Urinary bladder (tissue), 4 donors: ENCODE data around the gene PTPN7. TPM values are rescaled to one million over a fixed set of nuclear protein-coding genes. Genes with fewer than 3 reads are reported as not detected.

Source experiments
- DNase-seq: peaks from one replicate; pipeline ENCODE4 v3.0.0-alpha.2; 2015; ENCODE audit errors: extremely low spot score
- H3K27ac ChIP-seq: one replicate; pipeline ENCODE4 v1.5.1; 2013; ENCODE audit warnings: low read depth, mild to moderate bottlenecking, moderate library complexity
- H3K36me3 ChIP-seq: one replicate; pipeline ENCODE4 v1.6.1; 2013; ENCODE audit warnings: mild to moderate bottlenecking, moderate library complexity; ENCODE audit not compliant: insufficient read depth
- H3K4me1 ChIP-seq: one replicate; pipeline ENCODE4 v1.6.1; 2013; ENCODE audit warnings: mild to moderate bottlenecking, moderate library complexity; ENCODE audit not compliant: insufficient read depth
- H3K4me3 ChIP-seq: one replicate; pipeline ENCODE4 v1.5.1; 2013; ENCODE audit warnings: low read depth, low read length
- WGBS: extraction: QIAGEN DNeasy Blood & Tissue Kit; methylation state at CpG from one replicate; pipeline ENCODE4 v1.1.7; 2013; 5-methylcytosine and 5-hydroxymethylcytosine counted together
- polyA plus RNA-seq: library from polyadenylated mRNA; stranded (reverse); fragments of 200-250 nt; gene quantifications from one replicate; pipeline ENCODE4 v1.2.3, GENCODE V29; 2013
- total RNA-seq: library from RNA; depleted of rRNA; stranded (reverse); fragments of >200 nt; gene quantifications from one replicate; pipeline ENCODE4 v1.2.3, GENCODE V29; 2014
- donor health status: healthy with polysubstance abuse.
- donor health status: healthy.

The PTPN7 gene
- total and polyA plus RNA-seq, 2 donors: 1.2 TPM

- 77% methylated on average over 9 of the region's 9 CpGs for WGBS
- Histone ChIP-seq H3K4me3 (no peak overlapping the region), H3K27ac (no peak overlapping the region), H3K4me1 (no peaks in the 10 kb centered on the region), H3K36me3 (peaks cover 3% of the 10 kb centered on the region)
- no peak for DNase-seq
Observed at GRCh38 chr1:202130816-202131522, 29.4 kb downstream of the PTPN7 start.

- Histone ChIP-seq H3K27ac (no peak overlapping the region), H3K36me3 (peaks cover 3% of the 10 kb centered on the region), H3K4me3 (no peak overlapping the region), H3K4me1 (no peaks in the 10 kb centered on the region)
- 51% methylated on average over 11 of the region's 11 CpGs for WGBS
- no peak for DNase-seq
Observed at GRCh38 chr1:202130297-202130721, 30.1 kb downstream of the PTPN7 start.

GRCh38 chr1:202129453-202130296, 30.7 kb downstream of the PTPN7 start:
- DNase-seq: no peak
- 78% methylated on average over 8 of the region's 8 CpGs for WGBS
- Histone ChIP-seq H3K4me1 (no peaks in the 10 kb centered on the region), H3K4me3 (no peak overlapping the region), H3K36me3 (peaks cover 3% of the 10 kb centered on the region), H3K27ac (no peak overlapping the region)

- no peak for DNase-seq
- Histone ChIP-seq H3K4me3 (no peak overlapping the region), H3K36me3 (no peaks in the 10 kb centered on the region), H3K27ac (no peak overlapping the region), H3K4me1 (no peaks in the 10 kb centered on the region)
- 95% methylated on average over 26 of the region's 26 CpGs for WGBS
Observed at GRCh38 chr1:202127836-202128622, 32.4 kb downstream of the PTPN7 start.

GRCh38 chr1:202127061-202127460, 33.3 kb downstream of the PTPN7 start:
- no peak for DNase-seq
- no peak overlapping the region for H3K4me3 ChIP-seq
- H3K4me1 ChIP-seq: no peaks in the 10 kb centered on the region
- no peak overlapping the region for H3K27ac ChIP-seq
- 95% methylated on average over 6 of the region's 6 CpGs for WGBS
- no peaks in the 10 kb centered on the region for H3K36me3 ChIP-seq

GRCh38 chr1:202126426-202126825, 34.0 kb downstream of the PTPN7 start:
- Histone ChIP-seq H3K27ac (no peak overlapping the region), H3K36me3 (no peaks in the 10 kb centered on the region), H3K4me1 (no peaks in the 10 kb centered on the region), H3K4me3 (no peak overlapping the region)
- DNase-seq: no peak
- 51% methylated on average over 9 of the region's 9 CpGs for WGBS

DNA sequence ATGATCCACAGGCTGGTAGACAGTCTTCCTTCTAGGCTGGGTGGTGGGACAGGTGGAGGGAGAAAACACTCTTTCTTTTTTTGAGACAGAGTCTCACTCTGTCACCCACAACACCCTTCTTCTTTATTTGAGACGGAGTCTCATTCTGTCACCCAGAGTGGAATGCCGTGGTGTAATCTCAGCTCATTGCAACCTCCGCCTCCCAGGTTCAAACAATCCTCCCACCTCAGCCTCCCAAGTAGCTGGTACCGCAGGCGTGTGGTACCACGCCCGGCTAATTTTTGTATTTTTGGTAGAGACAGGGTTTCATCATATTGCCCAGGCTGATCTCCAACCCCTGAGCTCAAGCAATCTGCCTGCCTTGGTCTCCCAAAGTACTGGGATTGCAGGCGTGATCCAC, 34.8 kb downstream of the PTPN7 start:
- H3K4me3 ChIP-seq: no peak overlapping the region
- no peaks in the 10 kb centered on the region for H3K4me1 ChIP-seq
- 94% methylated on average over 8 of the region's 8 CpGs for WGBS
- H3K36me3 ChIP-seq: no peaks in the 10 kb centered on the region
- H3K27ac ChIP-seq: no peak overlapping the region
- DNase-seq: no peak

GRCh38 chr1:202124142-202124541, 36.3 kb downstream of the PTPN7 start:
- Histone ChIP-seq H3K27ac (no peak overlapping the region), H3K4me3 (no peak overlapping the region), H3K36me3 (no peaks in the 10 kb centered on the region), H3K4me1 (no peaks in the 10 kb centered on the region)
- 88% methylated on average over 7 of the region's 7 CpGs for WGBS
- no peak for DNase-seq

DNA sequence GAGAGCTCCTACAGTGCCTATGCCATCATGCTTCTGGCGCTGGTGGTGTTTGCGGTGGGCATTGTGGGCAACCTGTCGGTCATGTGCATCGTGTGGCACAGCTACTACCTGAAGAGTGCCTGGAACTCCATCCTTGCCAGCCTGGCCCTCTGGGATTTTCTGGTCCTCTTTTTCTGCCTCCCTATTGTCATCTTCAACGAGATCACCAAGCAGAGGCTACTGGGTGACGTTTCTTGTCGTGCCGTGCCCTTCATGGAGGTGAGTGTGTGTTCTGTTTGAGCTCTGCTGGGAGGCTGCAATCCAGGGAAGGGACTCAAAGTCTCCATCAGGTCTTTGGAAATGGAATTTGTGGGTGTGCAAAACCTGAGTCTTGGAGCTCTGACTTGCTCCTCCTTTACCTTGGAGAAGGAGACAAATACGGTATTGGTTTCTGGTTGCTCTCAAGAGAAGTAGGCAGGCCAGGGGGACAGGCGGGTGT, 37.0 kb downstream of the PTPN7 start:
- 91% methylated on average over 10 of the region's 10 CpGs for WGBS
- Histone ChIP-seq H3K36me3 (no peaks in the 10 kb centered on the region), H3K4me1 (no peaks in the 10 kb centered on the region), H3K27ac (no peak overlapping the region), H3K4me3 (no peak overlapping the region)
- DNase-seq: no peak

- no peaks in the 10 kb centered on the region for H3K4me1 ChIP-seq
- H3K4me3 ChIP-seq: no peak within 1 kb of the TSS
- DNase-seq: no peak
- 51% methylated on average over 19 of the region's 19 CpGs for WGBS
- H3K27ac ChIP-seq: no peak within 1 kb of the TSS
- H3K36me3 ChIP-seq: no peaks in the 10 kb centered on the region
Observed at GRCh38 chr1:202122639-202123335, 37.6 kb downstream of the PTPN7 start, which contains the start of gene GPR37L1. TSS of gene GPR37L1 (plus strand) at chr1:202122917. CDS start at chr1:202122964, 47 bp downstream.

- WGBS: 73% methylated on average over 7 of the region's 7 CpGs
- Histone ChIP-seq H3K4me1 (no peaks in the 10 kb centered on the region), H3K27ac (no peak overlapping the region), H3K36me3 (no peaks in the 10 kb centered on the region), H3K4me3 (no peak overlapping the region)
- no peak for DNase-seq
Observed at GRCh38 chr1:202121006-202121405, 39.4 kb downstream of the PTPN7 start.

DNA sequence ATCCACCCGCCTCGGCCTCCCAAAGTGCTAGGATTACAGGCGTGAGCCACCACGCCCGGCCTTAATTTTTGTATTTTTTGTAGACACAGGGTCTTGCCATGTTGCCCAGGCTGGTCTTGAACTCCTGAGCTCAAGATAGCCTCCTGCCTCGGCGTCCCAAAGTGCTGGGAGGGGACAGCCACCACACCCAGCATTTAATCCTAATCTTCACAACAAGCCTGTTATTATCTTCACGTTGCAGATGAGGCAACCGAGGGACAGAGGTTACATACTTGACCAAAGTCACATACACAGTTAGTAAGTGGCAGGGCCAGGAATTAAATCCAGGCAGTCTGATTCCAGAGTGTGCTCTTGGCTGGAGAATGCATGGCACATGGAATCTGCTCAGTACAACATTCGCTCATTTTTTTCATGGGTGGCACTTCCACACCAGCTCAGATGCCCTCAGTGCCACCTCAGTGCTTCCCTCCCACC, 42.5 kb downstream of the PTPN7 start:
- H3K4me1 ChIP-seq: no peaks in the 10 kb centered on the region
- DNase-seq: no peak
- no peaks in the 10 kb centered on the region for H3K36me3 ChIP-seq
- WGBS: 79% methylated on average over 10 of the region's 10 CpGs
- no peak overlapping the region for H3K4me3 ChIP-seq
- no peak overlapping the region for H3K27ac ChIP-seq

GRCh38 chr1:202116287-202116686, 44.1 kb downstream of the PTPN7 start:
- Histone ChIP-seq H3K36me3 (no peaks in the 10 kb centered on the region), H3K27ac (no peak overlapping the region), H3K4me1 (no peaks in the 10 kb centered on the region), H3K4me3 (no peak overlapping the region)
- no peak for DNase-seq
- 94% methylated on average over 8 of the region's 8 CpGs for WGBS
